ENCODE results near the gene CBLB.

CBLB gene

DNA sequence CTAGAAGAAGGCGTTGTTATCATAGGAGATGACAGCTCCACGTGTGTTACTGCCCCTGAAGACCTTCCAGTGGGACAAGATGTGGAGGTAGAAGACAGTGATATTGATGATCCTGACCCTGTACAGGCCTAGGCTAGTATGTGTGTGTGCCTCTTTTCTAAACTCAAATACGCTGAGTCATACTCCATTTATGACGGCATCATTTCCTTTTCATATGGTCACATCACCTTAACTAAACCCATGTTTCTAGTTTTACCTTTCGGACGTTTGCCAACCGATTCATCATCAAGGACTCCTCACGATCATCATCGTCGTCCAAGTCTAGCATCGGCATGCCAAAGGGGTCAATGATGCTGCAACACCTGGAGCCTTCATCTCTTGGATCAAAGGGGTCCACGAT is 149.0 kb downstream of the CBLB start:
- TF ChIP-seq FOXP2 (optimal IDR thresholded peaks at IDR 0.05; ENCODE audit: borderline replicate concordance, extremely low read depth, extremely low read length, insufficient read depth): no peak
- TF ChIP-seq, protein P1, sequence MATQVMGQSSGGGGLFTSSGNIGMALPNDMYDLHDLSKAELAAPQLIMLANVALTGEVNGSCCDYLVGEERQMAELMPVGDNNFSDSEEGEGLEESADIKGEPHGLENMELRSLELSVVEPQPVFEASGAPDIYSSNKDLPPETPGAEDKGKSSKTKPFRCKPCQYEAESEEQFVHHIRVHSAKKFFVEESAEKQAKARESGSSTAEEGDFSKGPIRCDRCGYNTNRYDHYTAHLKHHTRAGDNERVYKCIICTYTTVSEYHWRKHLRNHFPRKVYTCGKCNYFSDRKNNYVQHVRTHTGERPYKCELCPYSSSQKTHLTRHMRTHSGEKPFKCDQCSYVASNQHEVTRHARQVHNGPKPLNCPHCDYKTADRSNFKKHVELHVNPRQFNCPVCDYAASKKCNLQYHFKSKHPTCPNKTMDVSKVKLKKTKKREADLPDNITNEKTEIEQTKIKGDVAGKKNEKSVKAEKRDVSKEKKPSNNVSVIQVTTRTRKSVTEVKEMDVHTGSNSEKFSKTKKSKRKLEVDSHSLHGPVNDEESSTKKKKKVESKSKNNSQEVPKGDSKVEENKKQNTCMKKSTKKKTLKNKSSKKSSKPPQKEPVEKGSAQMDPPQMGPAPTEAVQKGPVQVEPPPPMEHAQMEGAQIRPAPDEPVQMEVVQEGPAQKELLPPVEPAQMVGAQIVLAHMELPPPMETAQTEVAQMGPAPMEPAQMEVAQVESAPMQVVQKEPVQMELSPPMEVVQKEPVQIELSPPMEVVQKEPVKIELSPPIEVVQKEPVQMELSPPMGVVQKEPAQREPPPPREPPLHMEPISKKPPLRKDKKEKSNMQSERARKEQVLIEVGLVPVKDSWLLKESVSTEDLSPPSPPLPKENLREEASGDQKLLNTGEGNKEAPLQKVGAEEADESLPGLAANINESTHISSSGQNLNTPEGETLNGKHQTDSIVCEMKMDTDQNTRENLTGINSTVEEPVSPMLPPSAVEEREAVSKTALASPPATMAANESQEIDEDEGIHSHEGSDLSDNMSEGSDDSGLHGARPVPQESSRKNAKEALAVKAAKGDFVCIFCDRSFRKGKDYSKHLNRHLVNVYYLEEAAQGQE (IDR thresholded peaks at IDR 0.05; ENCODE audit: insufficient read depth in 1 of 2, low read depth in 2 of 2, low read length in 2 of 2): no peak
- TF ChIP-seq POLR2AphosphoS5 (IDR thresholded peaks at IDR 0.05; ENCODE audit: low read depth, low read length): no peak
- TF ChIP-seq TAF1 (IDR thresholded peaks at IDR 0.05; ENCODE audit: borderline replicate concordance, insufficient read depth, low read length): no peak
- no peak for TF ChIP-seq SIN3A (IDR thresholded peaks at IDR 0.05; ENCODE audit: borderline replicate concordance, insufficient read depth, low read length)

DNA sequence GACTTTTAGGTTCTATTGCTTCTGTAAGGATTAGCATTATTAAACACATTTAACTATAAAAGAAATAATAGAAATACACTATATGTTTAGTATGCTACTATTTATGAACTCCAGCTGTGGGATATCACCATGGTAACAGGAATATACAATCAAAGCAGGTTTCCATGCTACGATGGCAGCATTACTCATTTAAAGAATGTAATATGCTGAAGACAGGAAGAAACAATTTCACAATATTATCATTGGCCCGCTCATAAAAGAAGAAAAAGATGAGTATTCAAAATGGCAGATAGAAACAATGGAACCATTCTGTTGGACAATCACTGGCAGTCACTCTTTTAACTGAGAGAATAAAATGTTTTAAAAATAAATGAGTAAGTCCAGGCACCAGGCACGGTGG is 153.4 kb downstream of the CBLB start:
- TF ChIP-seq POLR2AphosphoS5 (IDR thresholded peaks at IDR 0.05; ENCODE audit: low read depth, low read length) (no peak), SIN3A (IDR thresholded peaks at IDR 0.05; ENCODE audit: borderline replicate concordance, insufficient read depth, low read length) (no peak), TAF1 (IDR thresholded peaks at IDR 0.05; ENCODE audit: borderline replicate concordance, insufficient read depth, low read length) (no peak), FOXP2 (optimal IDR thresholded peaks at IDR 0.05; ENCODE audit: borderline replicate concordance, extremely low read depth, extremely low read length, insufficient read depth) (no peak)
- TF ChIP-seq, protein P1 (IDR thresholded peaks at IDR 0.05; ENCODE audit: insufficient read depth in 1 of 2, low read depth in 2 of 2, low read length in 2 of 2): no peak

DNA sequence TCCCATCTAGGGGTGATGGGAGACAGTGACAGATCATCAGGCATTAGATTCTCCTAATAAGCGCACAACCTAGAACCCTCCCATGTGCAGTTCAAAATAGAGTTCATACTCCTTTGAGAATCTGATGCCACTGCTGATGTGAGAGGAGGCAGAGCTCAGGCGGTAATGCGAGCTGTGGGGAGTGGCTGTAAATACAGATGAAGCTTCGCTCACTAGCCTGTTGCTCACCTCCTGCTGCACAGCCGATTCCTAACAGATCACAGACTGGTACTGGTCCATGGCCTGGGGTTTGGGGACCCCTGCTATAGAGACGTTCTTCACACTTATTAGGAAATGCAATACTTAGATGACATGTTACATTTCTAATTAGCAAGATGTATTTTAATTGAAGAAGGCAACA is 154.4 kb downstream of the CBLB start:
- no peak for TF ChIP-seq FOXP2 (optimal IDR thresholded peaks at IDR 0.05; ENCODE audit: borderline replicate concordance, extremely low read depth, extremely low read length, insufficient read depth)

DNA sequence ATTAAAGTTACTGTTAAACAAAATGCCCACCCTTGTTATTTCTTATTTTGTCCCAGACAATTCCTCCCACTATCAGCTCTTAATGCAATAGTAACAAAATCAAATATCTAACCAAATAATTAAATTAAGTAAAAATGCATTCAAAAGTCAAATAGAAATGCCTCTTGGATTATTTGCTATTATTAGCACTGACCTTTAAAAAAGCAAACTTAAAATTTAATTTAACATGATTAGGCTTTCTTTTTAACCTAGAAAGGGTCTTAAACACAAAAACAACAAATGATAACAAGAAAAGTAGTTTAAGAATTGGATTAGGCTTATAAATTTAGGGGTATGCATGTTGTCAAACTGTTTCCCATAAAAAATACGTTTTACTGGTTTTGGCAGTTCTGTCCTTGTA is 159.8 kb downstream of the CBLB start:
- TF ChIP-seq FOXP2 (optimal IDR thresholded peaks at IDR 0.05; ENCODE audit: borderline replicate concordance, extremely low read depth, extremely low read length, insufficient read depth) (no peak), SIN3A (IDR thresholded peaks at IDR 0.05; ENCODE audit: borderline replicate concordance, insufficient read depth, low read length) (no peak), POLR2AphosphoS5 (IDR thresholded peaks at IDR 0.05; ENCODE audit: low read depth, low read length) (no peak), TAF1 (IDR thresholded peaks at IDR 0.05; ENCODE audit: borderline replicate concordance, insufficient read depth, low read length) (no peak)
- TF ChIP-seq, protein P1 (IDR thresholded peaks at IDR 0.05; ENCODE audit: insufficient read depth in 1 of 2, low read depth in 2 of 2, low read length in 2 of 2): no peak

DNA sequence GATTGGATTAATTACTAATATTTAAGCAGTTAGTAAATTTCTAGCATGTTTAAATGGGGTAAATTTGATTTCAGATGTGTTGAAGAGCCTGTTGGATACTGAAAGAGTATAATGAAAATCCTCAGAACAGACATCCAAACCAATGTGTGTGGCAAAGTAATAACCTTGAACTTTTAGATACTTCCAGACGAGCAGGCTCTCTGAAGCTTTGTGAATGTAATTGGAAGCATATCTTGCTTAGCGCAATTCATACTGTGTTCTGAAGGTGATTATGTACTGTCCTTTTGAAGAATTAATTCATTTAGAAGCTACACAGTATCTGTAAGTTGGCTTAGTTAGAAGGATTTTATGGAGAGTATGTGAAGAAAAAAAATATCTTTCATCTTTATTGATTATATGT is 161.8 kb downstream of the CBLB start:
- TF ChIP-seq, protein P1 (IDR thresholded peaks at IDR 0.05; ENCODE audit: insufficient read depth in 1 of 2, low read depth in 2 of 2, low read length in 2 of 2): no peak
- TF ChIP-seq POLR2AphosphoS5 (IDR thresholded peaks at IDR 0.05; ENCODE audit: low read depth, low read length) (no peak), TAF1 (IDR thresholded peaks at IDR 0.05; ENCODE audit: borderline replicate concordance, insufficient read depth, low read length) (no peak), SIN3A (IDR thresholded peaks at IDR 0.05; ENCODE audit: borderline replicate concordance, insufficient read depth, low read length) (no peak), FOXP2 (optimal IDR thresholded peaks at IDR 0.05; ENCODE audit: borderline replicate concordance, extremely low read depth, extremely low read length, insufficient read depth) (no peak)
